Nephron (organoid): ENCODE results near the gene WASF1.

Experiments
- H3K27ac Mint-ChIP-seq, 3 experiments: 2 replicates each; pipeline ENCODE4 v1.8.0; 2020; ENCODE audit warnings: mixed read lengths in 3 of 3, mild to moderate bottlenecking in 2 of 3, moderate library complexity in 1 of 3
- H3K27me3 Mint-ChIP-seq: 2 replicates; pipeline ENCODE4 v1.8.0; 2021; ENCODE audit warnings: low read depth, mild to moderate bottlenecking, moderate library complexity, mixed read lengths
- H3K36me3 Mint-ChIP-seq: 2 replicates; pipeline ENCODE4 v1.8.0; 2020; ENCODE audit warnings: low read depth, mixed read lengths
- H3K4me1 Mint-ChIP-seq: 2 replicates; pipeline ENCODE4 v1.8.0; 2020; ENCODE audit warnings: mixed read lengths
- H3K4me3 Mint-ChIP-seq, 3 experiments: 2 replicates each; pipeline ENCODE4 v1.8.0; 2020; ENCODE audit warnings: mild to moderate bottlenecking in 3 of 3, mixed read lengths in 3 of 3, moderate library complexity in 2 of 3
- H3K9me3 Mint-ChIP-seq: 2 replicates; pipeline ENCODE4 v1.8.0; 2020; ENCODE audit warnings: mixed read lengths
- TF ChIP-seq, protein P1 (sequence below), 3 experiments: fragments of 200-600 bp; sonication (generic); IDR thresholded peaks; one replicate each; pipeline ENCODE4 v1.5.0; 2021; ENCODE audit warnings: antibody characterized with exemption in 3 of 3; ENCODE audit not compliant: unreplicated experiment in 3 of 3

Gene WASF1

DNA sequence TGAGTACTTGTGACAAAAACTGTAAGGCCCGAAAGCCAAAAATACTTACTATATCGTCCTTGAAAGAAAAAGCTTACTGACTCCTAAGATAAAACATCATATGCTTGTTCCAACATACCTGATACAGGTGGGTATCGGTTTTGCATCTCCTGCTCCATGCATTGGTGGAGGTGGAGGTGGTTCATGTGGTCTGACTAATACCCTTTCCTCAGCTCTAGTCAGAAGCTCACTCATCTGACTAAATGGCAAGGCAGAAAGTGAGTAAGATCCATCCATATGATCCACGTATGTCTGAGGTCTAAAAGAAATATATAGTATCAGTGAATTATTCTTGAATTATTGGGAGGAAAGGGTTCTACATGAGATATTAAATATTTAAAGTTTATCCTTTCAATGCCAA, 76.2 kb downstream of the WASF1 start:
- Mint-ChIP-seq H3K36me3 (peaks cover 65% of the 10 kb centered on the region), H3K9me3 (no peaks in the 10 kb centered on the region), H3K4me3 (no peak overlapping the region), H3K4me1 (no peaks in the 10 kb centered on the region), H3K27ac (no peak overlapping the region), H3K27me3 (no peaks in the 10 kb centered on the region)
- TF ChIP-seq, protein P1, sequence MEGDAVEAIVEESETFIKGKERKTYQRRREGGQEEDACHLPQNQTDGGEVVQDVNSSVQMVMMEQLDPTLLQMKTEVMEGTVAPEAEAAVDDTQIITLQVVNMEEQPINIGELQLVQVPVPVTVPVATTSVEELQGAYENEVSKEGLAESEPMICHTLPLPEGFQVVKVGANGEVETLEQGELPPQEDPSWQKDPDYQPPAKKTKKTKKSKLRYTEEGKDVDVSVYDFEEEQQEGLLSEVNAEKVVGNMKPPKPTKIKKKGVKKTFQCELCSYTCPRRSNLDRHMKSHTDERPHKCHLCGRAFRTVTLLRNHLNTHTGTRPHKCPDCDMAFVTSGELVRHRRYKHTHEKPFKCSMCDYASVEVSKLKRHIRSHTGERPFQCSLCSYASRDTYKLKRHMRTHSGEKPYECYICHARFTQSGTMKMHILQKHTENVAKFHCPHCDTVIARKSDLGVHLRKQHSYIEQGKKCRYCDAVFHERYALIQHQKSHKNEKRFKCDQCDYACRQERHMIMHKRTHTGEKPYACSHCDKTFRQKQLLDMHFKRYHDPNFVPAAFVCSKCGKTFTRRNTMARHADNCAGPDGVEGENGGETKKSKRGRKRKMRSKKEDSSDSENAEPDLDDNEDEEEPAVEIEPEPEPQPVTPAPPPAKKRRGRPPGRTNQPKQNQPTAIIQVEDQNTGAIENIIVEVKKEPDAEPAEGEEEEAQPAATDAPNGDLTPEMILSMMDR (IDR thresholded peaks at IDR 0.05; ENCODE audit: unreplicated experiment in 3 of 3) = no peak

DNA sequence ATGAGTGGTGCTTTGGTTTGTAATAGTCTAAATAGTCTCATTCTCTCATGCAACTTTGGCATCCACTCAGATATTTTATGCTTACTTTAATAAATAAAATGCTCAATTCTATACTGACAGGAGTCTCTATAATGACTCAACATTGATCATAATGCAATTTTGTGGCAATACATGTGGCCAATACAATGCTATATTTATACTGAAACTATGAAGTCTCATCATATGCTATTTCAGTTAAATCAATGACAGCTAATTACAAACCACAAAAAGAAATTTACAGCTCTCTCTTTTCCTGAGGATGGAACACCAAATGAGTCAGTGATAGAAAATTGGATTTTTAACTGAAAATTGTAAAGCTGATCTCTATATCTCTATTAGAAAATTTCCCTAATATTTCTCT, 77.1 kb downstream of the WASF1 start:
- no peak overlapping the region for H3K4me3 Mint-ChIP-seq
- H3K4me1 Mint-ChIP-seq = peaks cover 3% of the 10 kb centered on the region
- TF ChIP-seq, protein P1 (IDR thresholded peaks at IDR 0.05; ENCODE audit: unreplicated experiment in 3 of 3) = no peak
- no peak overlapping the region for H3K27ac Mint-ChIP-seq
- no peaks in the 10 kb centered on the region for H3K27me3 Mint-ChIP-seq
- H3K36me3 Mint-ChIP-seq = peaks cover 65% of the 10 kb centered on the region
- no peaks in the 10 kb centered on the region for H3K9me3 Mint-ChIP-seq

DNA sequence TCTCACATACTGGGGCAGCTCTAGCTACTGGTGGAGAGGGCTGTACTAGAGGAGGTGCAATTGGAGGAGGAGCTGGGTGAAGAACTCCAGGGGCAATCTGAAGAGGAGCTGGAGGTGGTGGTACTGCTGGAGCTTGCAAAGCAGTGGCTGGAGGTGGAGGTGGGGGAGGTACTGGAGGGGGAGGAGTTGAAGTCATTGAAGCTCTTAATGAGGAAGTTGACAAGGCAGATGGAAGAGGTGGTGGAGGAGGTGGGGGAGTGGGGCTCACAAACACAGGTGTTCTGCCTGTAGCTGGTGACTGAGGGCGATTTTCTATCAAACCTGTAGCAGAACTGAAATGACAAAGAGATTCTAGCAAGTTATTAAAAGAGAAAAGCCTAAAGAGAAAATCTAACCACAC, 77.6 kb downstream of the WASF1 start:
- Mint-ChIP-seq H3K27me3 (no peaks in the 10 kb centered on the region), H3K4me3 (no peak overlapping the region), H3K27ac (no peak overlapping the region), H3K36me3 (peaks cover 63% of the 10 kb centered on the region), H3K4me1 (peaks cover 8% of the 10 kb centered on the region), H3K9me3 (no peaks in the 10 kb centered on the region)
- TF ChIP-seq, protein P1 (IDR thresholded peaks at IDR 0.05; ENCODE audit: unreplicated experiment in 3 of 3) = no peak

DNA sequence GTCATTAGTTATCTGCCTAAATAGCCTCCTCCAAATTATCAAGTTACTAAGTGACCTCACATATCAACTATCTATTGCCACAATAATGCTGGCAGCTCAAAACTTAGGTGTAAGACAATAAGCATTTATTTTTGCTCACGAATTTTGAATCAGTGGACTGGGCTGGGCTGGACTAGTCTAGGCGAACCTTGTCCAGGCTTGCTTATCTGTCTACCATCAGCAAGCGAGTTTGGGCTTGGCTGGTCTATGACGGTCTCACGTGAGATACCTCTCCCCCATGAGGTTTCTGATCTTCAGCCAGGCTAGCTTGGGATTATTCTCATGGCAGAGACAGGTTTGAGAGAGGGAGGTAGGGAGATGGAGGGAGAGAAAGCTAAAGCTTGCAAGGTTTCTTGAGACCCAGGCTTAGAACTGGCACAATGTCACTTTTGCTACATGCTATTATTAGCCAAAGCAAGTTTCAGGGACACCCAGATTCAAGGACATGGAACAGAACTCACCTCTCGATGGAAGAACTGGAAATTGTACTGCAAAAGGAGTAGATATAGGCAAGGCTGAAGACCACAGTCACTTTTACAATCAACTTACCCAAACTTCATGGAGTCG, 80.9 kb downstream of the WASF1 start:
- no peaks in the 10 kb centered on the region for H3K9me3 Mint-ChIP-seq
- no peak overlapping the region for H3K27ac Mint-ChIP-seq
- H3K4me1 Mint-ChIP-seq = peaks cover 14% of the 10 kb centered on the region
- H3K36me3 Mint-ChIP-seq = peaks cover 48% of the 10 kb centered on the region
- H3K27me3 Mint-ChIP-seq = no peaks in the 10 kb centered on the region
- no peak overlapping the region for H3K4me3 Mint-ChIP-seq
- TF ChIP-seq, protein P1 (IDR thresholded peaks at IDR 0.05; ENCODE audit: unreplicated experiment in 3 of 3) = no peak

DNA sequence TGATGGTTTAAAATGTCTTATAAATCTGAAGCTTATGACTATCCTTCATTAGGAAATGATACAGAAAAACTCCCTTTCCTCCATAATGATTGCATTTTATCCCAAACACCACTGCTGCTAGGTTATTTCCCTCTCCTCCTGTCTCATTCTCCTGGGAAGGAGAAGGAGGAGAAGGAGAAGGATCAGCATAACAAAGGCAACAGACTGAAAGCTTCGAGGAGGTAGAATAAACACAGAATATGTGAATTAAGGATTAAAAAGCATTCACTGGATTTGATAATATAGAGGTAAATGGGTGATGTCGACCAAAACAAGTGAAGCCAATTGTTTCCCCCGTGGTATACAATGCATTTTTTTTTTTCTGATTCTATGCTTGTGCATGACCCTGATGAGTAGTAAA, 82.0 kb downstream of the WASF1 start:
- TF ChIP-seq, protein P1 (IDR thresholded peaks at IDR 0.05; ENCODE audit: unreplicated experiment in 3 of 3) = no peak
- H3K9me3 Mint-ChIP-seq = no peaks in the 10 kb centered on the region
- peak overlapping the region in 2 of 3 experiments; percentile 13 to 25 for H3K27ac Mint-ChIP-seq
- H3K36me3 Mint-ChIP-seq = peaks cover 44% of the 10 kb centered on the region
- H3K27me3 Mint-ChIP-seq = no peaks in the 10 kb centered on the region
- no peak overlapping the region for H3K4me3 Mint-ChIP-seq
- peaks cover 14% of the 10 kb centered on the region for H3K4me1 Mint-ChIP-seq

DNA sequence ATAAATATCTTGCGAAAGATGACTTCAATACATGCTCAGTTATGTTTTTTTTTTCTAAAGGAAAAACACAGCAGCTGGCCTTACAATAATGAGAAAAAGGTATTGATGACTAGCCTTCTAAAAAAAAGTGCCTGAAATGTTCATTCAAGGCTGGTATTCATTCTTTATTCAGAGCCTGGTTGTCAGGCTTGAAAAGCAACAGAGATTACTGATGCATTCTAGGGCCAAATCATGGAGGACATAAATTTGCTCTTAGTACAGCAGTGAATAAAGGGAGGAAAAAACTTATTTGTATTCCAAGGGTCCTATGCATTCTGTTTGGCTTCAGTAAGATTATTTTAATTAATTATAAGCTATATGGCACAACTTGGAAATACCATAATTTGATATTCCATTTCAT, 83.5 kb downstream of the WASF1 start:
- Mint-ChIP-seq H3K4me1 (peaks cover 14% of the 10 kb centered on the region), H3K27ac (no peak overlapping the region), H3K27me3 (no peaks in the 10 kb centered on the region), H3K9me3 (peaks cover 6% of the 10 kb centered on the region), H3K4me3 (no peak overlapping the region), H3K36me3 (peaks cover 39% of the 10 kb centered on the region)
- TF ChIP-seq, protein P1 (IDR thresholded peaks at IDR 0.05; ENCODE audit: unreplicated experiment in 3 of 3) = no peak
